GM19239 (cell line): ENCODE results near the gene SNX24.

Experiments
- DNase-seq: peaks from one replicate; pipeline ENCODE4 v3.0.0; 2011; ENCODE audit warnings: low spot score; ENCODE audit not compliant: insufficient read length
- FAIRE-seq: peaks from 2 replicates; lab custom pipeline; 2011; peaks lifted over from hg19 to GRCh38; lab: Jason Lieb, UNC

Gene SNX24

GRCh38 chr5:122985954-122986721 lies 140.7 kb downstream of the SNX24 start:
- FAIRE-seq (peak; percentile 98), DNase-seq (peak; percentile 20)

- no peak for DNase-seq
- FAIRE-seq: no peak
Observed at GRCh38 chr5:122996091-122996490, 150.7 kb downstream of the SNX24 start.

GRCh38 chr5:122997294-122997693 lies 151.9 kb downstream of the SNX24 start:
- DNase-seq: no peak
- no peak for FAIRE-seq

GRCh38 chr5:122999947-123000563 lies 154.6 kb downstream of the SNX24 start:
- DNase-seq: peak; percentile 50
- FAIRE-seq: peak; percentile 68

- FAIRE-seq (no peak), DNase-seq (no peak)
Observed at GRCh38 chr5:123000731-123001130, 155.3 kb downstream of the SNX24 start.

- DNase-seq (no peak), FAIRE-seq (no peak)
Observed at GRCh38 chr5:123001808-123002207, 156.4 kb downstream of the SNX24 start.

GRCh38 chr5:123007182-123007581 lies 161.8 kb downstream of the SNX24 start:
- DNase-seq (no peak), FAIRE-seq (no peak)

GRCh38 chr5:123007754-123008153 lies 162.3 kb downstream of the SNX24 start:
- FAIRE-seq: no peak
- no peak for DNase-seq

GRCh38 chr5:123012321-123012720 lies 166.9 kb downstream of the SNX24 start:
- FAIRE-seq (no peak), DNase-seq (no peak)

- DNase-seq (no peak), FAIRE-seq (no peak)
Observed at GRCh38 chr5:123014689-123015088, 169.3 kb downstream of the SNX24 start.

GRCh38 chr5:123028222-123028621 lies 182.8 kb downstream of the SNX24 start:
- FAIRE-seq: no peak
- DNase-seq: no peak

- FAIRE-seq (no peak), DNase-seq (no peak)
Observed at GRCh38 chr5:123033157-123033671, 187.8 kb downstream of the SNX24 start.

- peak; percentile 40 for FAIRE-seq
- DNase-seq: peak; percentile 14
Observed at GRCh38 chr5:123035360-123035917, 190.0 kb downstream of the SNX24 start.

- DNase-seq: no peak
- no peak for FAIRE-seq
Observed at GRCh38 chr5:123035918-123036390, 190.5 kb downstream of the SNX24 start.

- peak; percentile 28 for DNase-seq
- peak; percentile 11 for FAIRE-seq
Observed at GRCh38 chr5:123036391-123037103, 191.1 kb downstream of the SNX24 start, which contains the start of gene PPIC. TSS of gene PPIC (minus strand) at chr5:123036725. CDS start at chr5:123036625, 100 bp downstream.

- FAIRE-seq: no peak
- DNase-seq: no peak
Observed at GRCh38 chr5:123037104-123037418, 191.6 kb downstream of the SNX24 start.

- DNase-seq (no peak), FAIRE-seq (no peak)
Observed at GRCh38 chr5:123039673-123040072, 194.3 kb downstream of the SNX24 start.

- no peak for FAIRE-seq
- DNase-seq: no peak
Observed at GRCh38 chr5:123044926-123045617, 199.7 kb downstream of the SNX24 start.

- FAIRE-seq: no peak
Observed at GRCh38 chr5:123046222-123046621, 200.8 kb downstream of the SNX24 start.

GRCh38 chr5:123047706-123048105 lies 202.3 kb downstream of the SNX24 start:
- DNase-seq (no peak), FAIRE-seq (no peak)

More at GRCh38 chr5:123046222-123046621, 200.8 kb downstream of the SNX24 start:
- no peak for DNase-seq
